Measurements from ENCODE around the gene SUMF1.

The SUMF1 gene

DNA sequence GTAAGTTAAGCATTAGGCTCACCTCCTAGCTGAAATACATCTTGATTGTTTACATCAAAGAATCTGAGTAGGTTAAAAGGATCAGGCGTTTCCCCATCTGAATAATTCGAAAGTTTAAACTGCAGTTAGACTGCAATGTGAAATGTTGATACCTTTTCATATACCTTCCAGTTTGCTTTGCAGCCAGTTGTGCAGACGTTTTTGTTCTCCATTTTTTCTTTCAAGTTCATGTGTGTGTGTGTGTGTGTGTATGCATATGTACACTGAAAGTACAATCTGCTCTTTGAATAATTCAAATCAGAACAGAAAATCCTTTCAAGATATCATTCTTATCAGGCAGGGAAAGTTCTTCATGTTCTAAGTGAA lies 29.0 kb upstream of the SUMF1 start:
- H3K9me3 ChIP-seq (replicated peaks in 1 of 2; ENCODE audit: control insufficient read depth in 2 of 2, insufficient read depth in 1 of 2, low read depth in 1 of 2, low read length in 2 of 2): no peaks in the 10 kb centered on the region
- H4K8ac ChIP-seq (ENCODE audit: low read depth, low read length): no peak overlapping the region
- H3K4me1 ChIP-seq (ENCODE audit: control insufficient read depth in 2 of 2, insufficient read depth in 1 of 2, low read depth in 1 of 2, low read length in 2 of 2): peaks cover 0 to 2% of the 10 kb centered on the region in 2 donors
- no peak overlapping the region for H2AFZ ChIP-seq (ENCODE audit: low read length)
- no peak overlapping the region for H2BK15ac ChIP-seq (ENCODE audit: low read length)
- H3K14ac ChIP-seq (ENCODE audit: low read length): no peak overlapping the region
- H3K9ac ChIP-seq (ENCODE audit: low read depth, low read length, poor library complexity): no peak overlapping the region
- H3K4me3 ChIP-seq (ENCODE audit: low read length in 2 of 2): no peak overlapping the region
- no peaks in the 10 kb centered on the region for H3K79me1 ChIP-seq (ENCODE audit: low read depth, low read length)
- H3K23ac ChIP-seq (ENCODE audit: low read depth, low read length, poor library complexity): no peak overlapping the region
- no peak overlapping the region for H3K18ac ChIP-seq (ENCODE audit: low read length)
- no peak overlapping the region for H3K27ac ChIP-seq (replicated peaks; ENCODE audit: low read length)
- H3K4ac ChIP-seq (ENCODE audit: low read length): no peak overlapping the region
- WGBS, 2 donors (ENCODE audit: extremely low coverage in 2 of 2, insufficient read length in 2 of 2, insufficient replicate concordance in 1 of 2): no CpG with 5 or more reads among the region's 3 CpGs
- H2AK5ac ChIP-seq (ENCODE audit: low read depth, low read length): no peak overlapping the region
- no peak overlapping the region for H2BK12ac ChIP-seq (ENCODE audit: low read length)
- no peak overlapping the region for H3K4me2 ChIP-seq (ENCODE audit: insufficient read depth, low read length, poor library complexity, severe bottlenecking)
- H2BK120ac ChIP-seq (ENCODE audit: low read depth, low read length): no peak overlapping the region
- DNase-seq (ENCODE audit: low spot score): no peak
- H2BK5ac ChIP-seq (ENCODE audit: low read length): no peak overlapping the region
- H4K91ac ChIP-seq (ENCODE audit: low read depth, low read length, poor library complexity): no peak overlapping the region
- no peaks in the 10 kb centered on the region for H3K36me3 ChIP-seq (replicated peaks in 1 of 2; ENCODE audit: control insufficient read depth in 2 of 2, insufficient read depth in 2 of 2, low read length in 2 of 2)
- peaks cover 0 to 32% (median 14%) of the 10 kb centered on the region in 3 experiments for H3K27me3 ChIP-seq (ENCODE audit: control insufficient read depth in 3 of 3, insufficient read depth in 3 of 3, low read depth in 1 of 3, low read length in 3 of 3)

GRCh38 chr3:4495294-4496086 lies 28.4 kb upstream of the SUMF1 start:
- H3K27ac ChIP-seq (replicated peaks; ENCODE audit: low read length): no peak overlapping the region
- no peak overlapping the region for H2BK5ac ChIP-seq (ENCODE audit: low read length)
- H3K4me2 ChIP-seq (ENCODE audit: insufficient read depth, low read length, poor library complexity, severe bottlenecking): no peak overlapping the region
- no peak overlapping the region for H4K8ac ChIP-seq (ENCODE audit: low read depth, low read length)
- H3K4ac ChIP-seq (ENCODE audit: low read length): no peak overlapping the region
- no peak overlapping the region for H3K18ac ChIP-seq (ENCODE audit: low read length)
- no peak overlapping the region for H3K14ac ChIP-seq (ENCODE audit: low read length)
- no peak overlapping the region for H2BK12ac ChIP-seq (ENCODE audit: low read length)
- no peak overlapping the region for H3K23ac ChIP-seq (ENCODE audit: low read depth, low read length, poor library complexity)
- WGBS, 2 donors (ENCODE audit: extremely low coverage in 2 of 2, insufficient read length in 2 of 2, insufficient replicate concordance in 1 of 2): no CpG with 5 or more reads among the region's 3 CpGs
- H2AK5ac ChIP-seq (ENCODE audit: low read depth, low read length): no peak overlapping the region
- no peak overlapping the region for H4K91ac ChIP-seq (ENCODE audit: low read depth, low read length, poor library complexity)
- no peak overlapping the region for H3K4me3 ChIP-seq (ENCODE audit: low read length in 2 of 2)
- H3K36me3 ChIP-seq (replicated peaks in 1 of 2; ENCODE audit: control insufficient read depth in 2 of 2, insufficient read depth in 2 of 2, low read length in 2 of 2): no peaks in the 10 kb centered on the region
- peaks cover 0 to 38% (median 14%) of the 10 kb centered on the region in 3 experiments for H3K27me3 ChIP-seq (ENCODE audit: control insufficient read depth in 3 of 3, insufficient read depth in 3 of 3, low read depth in 1 of 3, low read length in 3 of 3)
- no peaks in the 10 kb centered on the region for H3K79me1 ChIP-seq (ENCODE audit: low read depth, low read length)
- no peak for DNase-seq (ENCODE audit: low spot score)
- no peaks in the 10 kb centered on the region for H3K9me3 ChIP-seq (replicated peaks in 1 of 2; ENCODE audit: control insufficient read depth in 2 of 2, insufficient read depth in 1 of 2, low read depth in 1 of 2, low read length in 2 of 2)
- H2AFZ ChIP-seq (ENCODE audit: low read length): no peak overlapping the region
- H2BK120ac ChIP-seq (ENCODE audit: low read depth, low read length): no peak overlapping the region
- H3K9ac ChIP-seq (ENCODE audit: low read depth, low read length, poor library complexity): no peak overlapping the region
- no peak overlapping the region for H2BK15ac ChIP-seq (ENCODE audit: low read length)
- peaks cover 0 to 2% of the 10 kb centered on the region in 2 donors for H3K4me1 ChIP-seq (ENCODE audit: control insufficient read depth in 2 of 2, insufficient read depth in 1 of 2, low read depth in 1 of 2, low read length in 2 of 2)

- H2BK120ac ChIP-seq (ENCODE audit: low read depth, low read length): no peak overlapping the region
- H3K36me3 ChIP-seq (replicated peaks in 1 of 2; ENCODE audit: control insufficient read depth in 2 of 2, insufficient read depth in 2 of 2, low read length in 2 of 2): no peaks in the 10 kb centered on the region
- H3K4me3 ChIP-seq (ENCODE audit: low read length in 2 of 2): no peak overlapping the region
- H3K18ac ChIP-seq (ENCODE audit: low read length): no peak overlapping the region
- H4K8ac ChIP-seq (ENCODE audit: low read depth, low read length): no peak overlapping the region
- WGBS, 2 donors (ENCODE audit: extremely low coverage in 2 of 2, insufficient read length in 2 of 2, insufficient replicate concordance in 1 of 2): no CpG with 5 or more reads among the region's 4 CpGs
- H2BK5ac ChIP-seq (ENCODE audit: low read length): no peak overlapping the region
- no peak overlapping the region for H2BK12ac ChIP-seq (ENCODE audit: low read length)
- no peaks in the 10 kb centered on the region for H3K9me3 ChIP-seq (replicated peaks in 1 of 2; ENCODE audit: control insufficient read depth in 2 of 2, insufficient read depth in 1 of 2, low read depth in 1 of 2, low read length in 2 of 2)
- no peak overlapping the region for H4K91ac ChIP-seq (ENCODE audit: low read depth, low read length, poor library complexity)
- H3K4me2 ChIP-seq (ENCODE audit: insufficient read depth, low read length, poor library complexity, severe bottlenecking): no peak overlapping the region
- no peak for DNase-seq (ENCODE audit: low spot score)
- H3K27me3 ChIP-seq (ENCODE audit: control insufficient read depth in 3 of 3, insufficient read depth in 3 of 3, low read depth in 1 of 3, low read length in 3 of 3): peaks cover 0 to 43% (median 14%) of the 10 kb centered on the region in 3 experiments
- no peak overlapping the region for H2AK5ac ChIP-seq (ENCODE audit: low read depth, low read length)
- H3K4ac ChIP-seq (ENCODE audit: low read length): no peak overlapping the region
- no peak overlapping the region for H2AFZ ChIP-seq (ENCODE audit: low read length)
- no peak overlapping the region for H3K27ac ChIP-seq (replicated peaks; ENCODE audit: low read length)
- peaks cover 0 to 2% of the 10 kb centered on the region in 2 donors for H3K4me1 ChIP-seq (ENCODE audit: control insufficient read depth in 2 of 2, insufficient read depth in 1 of 2, low read depth in 1 of 2, low read length in 2 of 2)
- H3K9ac ChIP-seq (ENCODE audit: low read depth, low read length, poor library complexity): no peak overlapping the region
- H3K23ac ChIP-seq (ENCODE audit: low read depth, low read length, poor library complexity): no peak overlapping the region
- H3K14ac ChIP-seq (ENCODE audit: low read length): no peak overlapping the region
- H2BK15ac ChIP-seq (ENCODE audit: low read length): no peak overlapping the region
- no peaks in the 10 kb centered on the region for H3K79me1 ChIP-seq (ENCODE audit: low read depth, low read length)
Measured at GRCh38 chr3:4494895-4495264, 27.8 kb upstream of the SUMF1 start.

DNA sequence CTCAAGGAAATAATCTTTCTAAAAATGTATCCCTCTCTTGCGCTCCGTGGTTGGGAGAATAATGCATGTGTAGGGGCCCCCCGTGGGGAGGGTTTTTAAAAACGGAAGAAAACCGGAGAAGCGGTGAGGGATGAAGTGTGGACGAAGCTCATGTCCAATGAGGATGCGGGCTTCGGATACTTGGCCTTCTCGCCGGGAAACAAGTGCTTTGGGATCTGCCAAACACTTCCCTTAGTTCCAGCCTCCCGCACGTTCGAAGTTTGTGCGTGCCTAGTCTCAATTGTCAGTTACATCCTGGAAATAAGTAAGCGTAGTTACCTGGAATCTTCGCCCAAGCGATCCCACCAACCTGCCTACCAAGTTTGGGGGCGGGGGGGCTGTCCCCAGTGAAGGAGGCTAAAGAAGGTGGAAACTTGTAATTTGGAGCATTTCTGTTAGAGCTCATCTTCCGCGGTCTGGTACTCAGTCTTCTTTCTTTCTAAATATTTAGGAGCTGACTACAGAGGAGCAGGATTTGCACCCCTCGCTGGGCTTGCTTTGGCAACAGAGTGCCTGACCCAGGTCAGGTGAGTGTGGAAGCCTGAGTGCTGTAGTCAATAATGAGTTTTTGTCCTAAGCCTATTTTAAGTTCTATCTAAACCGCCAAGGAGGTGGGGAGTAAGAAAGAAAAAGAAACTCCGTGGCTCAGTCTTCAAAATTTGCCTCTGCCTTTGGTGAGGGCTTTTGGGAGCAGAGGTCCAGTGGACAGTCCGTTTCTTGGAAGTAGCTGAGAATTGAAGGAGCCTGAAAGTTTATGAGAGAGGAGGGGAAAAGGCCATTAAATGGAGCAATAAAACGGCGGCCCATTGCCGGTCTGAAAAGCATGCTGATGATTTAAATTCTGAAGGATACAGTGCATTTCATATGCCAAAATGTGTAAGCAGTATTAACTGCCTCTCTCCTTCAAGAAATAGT lies 27.1 kb upstream of the SUMF1 start:
- Histone ChIP-seq H2AFZ (ENCODE audit: low read length) (peak overlapping the region; percentile 98), H3K36me3 (replicated peaks in 1 of 2; ENCODE audit: control insufficient read depth in 2 of 2, insufficient read depth in 2 of 2, low read length in 2 of 2) (no peaks in the 10 kb centered on the region), H3K27me3 (ENCODE audit: control insufficient read depth in 3 of 3, insufficient read depth in 3 of 3, low read depth in 1 of 3, low read length in 3 of 3) (peaks cover 0 to 46% (median 14%) of the 10 kb centered on the region in 3 experiments), H2AK5ac (ENCODE audit: low read depth, low read length) (no peak overlapping the region), H3K9me3 (replicated peaks in 1 of 2; ENCODE audit: control insufficient read depth in 2 of 2, insufficient read depth in 1 of 2, low read depth in 1 of 2, low read length in 2 of 2) (no peaks in the 10 kb centered on the region), H2BK15ac (ENCODE audit: low read length) (no peak overlapping the region), H3K18ac (ENCODE audit: low read length) (no peak overlapping the region), H3K27ac (replicated peaks; ENCODE audit: low read length) (no peak overlapping the region), H3K9ac (ENCODE audit: low read depth, low read length, poor library complexity) (no peak overlapping the region), H4K8ac (ENCODE audit: low read depth, low read length) (no peak overlapping the region), H2BK12ac (ENCODE audit: low read length) (no peak overlapping the region), H2BK5ac (ENCODE audit: low read length) (no peak overlapping the region), H3K4ac (ENCODE audit: low read length) (no peak overlapping the region), H3K79me1 (ENCODE audit: low read depth, low read length) (no peaks in the 10 kb centered on the region), H3K23ac (ENCODE audit: low read depth, low read length, poor library complexity) (no peak overlapping the region), H3K14ac (ENCODE audit: low read length) (no peak overlapping the region), H3K4me3 (ENCODE audit: low read length in 2 of 2) (peak overlapping the region; percentile 27 to 75), H4K91ac (ENCODE audit: low read depth, low read length, poor library complexity) (no peak overlapping the region), H3K4me2 (ENCODE audit: insufficient read depth, low read length, poor library complexity, severe bottlenecking) (peak overlapping the region; percentile 79), H2BK120ac (ENCODE audit: low read depth, low read length) (no peak overlapping the region), H3K4me1 (ENCODE audit: control insufficient read depth in 2 of 2, insufficient read depth in 1 of 2, low read depth in 1 of 2, low read length in 2 of 2) (peaks cover 0 to 2% of the 10 kb centered on the region in 2 donors)
- no CpG with 5 or more reads among the region's 28 CpGs for WGBS, 2 donors (ENCODE audit: extremely low coverage in 2 of 2, insufficient read length in 2 of 2, insufficient replicate concordance in 1 of 2)
- peak; percentile 31 for DNase-seq (ENCODE audit: low spot score)

All from neuronal stem cell (in vitro differentiated cells).